K562 (cell line): ENCODE data around the gene CARD10. TPM values are rescaled to one million over a fixed set of nuclear protein-coding genes. Genes with fewer than 3 reads are reported as not detected.

Experiments used
- ATAC-seq: fragments of 200-7000 bp; cut with Tn5 transposase; 3 replicates; pipeline ENCODE4 v1.9.1; 2020; ENCODE audit warnings: moderate library complexity
- BruUV-seq: library from RNA; stranded (reverse); fragments of 400-500 nt; replicated peaks from 2 replicates; lab custom pipeline; 2021; lab: Mats Ljungman, UMichigan
- CTCF ChIA-PET: fragments of 300-600 bp; formaldehyde crosslinking; extraction: SDS; loops from one replicate; lab custom pipeline; 2021; ENCODE audit warnings: low intra/inter-chr PET ratio; lab: Yijun Ruan, JAX
- POLR2A ChIA-PET: fragments of 300-600, 350-650 bp; sonication (Branson Sonifier 250); formaldehyde crosslinking; extraction: SDS; loops from one replicate; lab custom pipeline; 2021; ENCODE audit warnings: antibody characterized with exemption, inconsistent platforms; lab: Yijun Ruan, JAX
- DNase-seq, 4 experiments: peaks; one replicate each; pipeline versions ENCODE4 v3.0.0 to v3.0.0-alpha.2; 2011 to 2018; ENCODE audit warnings: low spot score in 3 of 4, mixed read lengths in 3 of 4; ENCODE audit errors: extremely low read depth in 1 of 4
- FAIRE-seq: peaks from 2 replicates; lab custom pipeline; 2011; peaks lifted over from hg19 to GRCh38; lab: Jason Lieb, UNC
- H2AFZ ChIP-seq: 2 replicates; pipeline ENCODE4 v1.6.0; 2011; ENCODE audit warnings: low read depth, low read length, control low read depth, inconsistent platforms
- H3K27ac ChIP-seq: fragments of 200-600 bp; 3 replicates; pipeline ENCODE4 v1.8.0; 2011; ENCODE audit warnings: low read depth, mild to moderate bottlenecking, control low read depth, inconsistent platforms, low read length, moderate library complexity, mixed read lengths; ENCODE audit errors: extremely low read depth
- H3K27me3 ChIP-seq, 2 experiments: fragments of 300-600 bp in 1 of 2; 2 replicates in 1 of 2; 3 replicates in 1 of 2; pipeline versions ENCODE4 v1.6.0 to v1.8.0; 2011; ENCODE audit warnings: inconsistent platforms in 2 of 2, low read length in 2 of 2, mild to moderate bottlenecking in 1 of 2, mixed read lengths in 1 of 2, moderate library complexity in 1 of 2; ENCODE audit not compliant: control insufficient read depth in 2 of 2, insufficient read depth in 2 of 2
- H3K36me3 ChIP-seq: fragments of 300-600 bp; 3 replicates; pipeline ENCODE4 v1.8.0; 2011; ENCODE audit warnings: mild to moderate bottlenecking, low read length, inconsistent platforms; ENCODE audit not compliant: control insufficient read depth, insufficient read depth
- H3K4me1 ChIP-seq, 2 experiments: fragments of 200-600 bp in 1 of 2; replicated peaks in 1 of 2; 2 replicates in 1 of 2; 3 replicates in 1 of 2; pipeline versions ENCODE4 v1.5.1 to v1.8.0; 2011; ENCODE audit warnings: inconsistent platforms in 2 of 2, low read length in 2 of 2, mild to moderate bottlenecking in 1 of 2, mixed read lengths in 1 of 2, moderate library complexity in 1 of 2; ENCODE audit not compliant: control insufficient read depth in 2 of 2, insufficient read depth in 2 of 2
- H3K4me2 ChIP-seq: 2 replicates; pipeline ENCODE4 v1.6.1; 2011; ENCODE audit warnings: low read length, control low read depth, inconsistent platforms, mixed read lengths; ENCODE audit not compliant: insufficient read depth
- H3K4me3 ChIP-seq: fragments of 200-600 bp; sonication (generic), shearing (Covaris generic); 2 replicates; pipeline ENCODE4 v1.5.1; 2016; ENCODE audit warnings: control low read depth, inconsistent platforms
- H3K79me2 ChIP-seq: fragments of 200-600 bp; 3 replicates; pipeline ENCODE4 v1.8.0; 2011; ENCODE audit warnings: low read length, inconsistent platforms; ENCODE audit not compliant: control insufficient read depth, insufficient read depth
- H3K9ac ChIP-seq, 2 experiments: 2 replicates each; pipeline versions ENCODE4 v1.6.0 to v1.6.1; 2011; ENCODE audit warnings: low read depth in 2 of 2, low read length in 2 of 2, control low read depth in 1 of 2, inconsistent platforms in 1 of 2, mild to moderate bottlenecking in 1 of 2, mixed read lengths in 1 of 2; ENCODE audit not compliant: insufficient read depth in 1 of 2
- H3K9me1 ChIP-seq: one replicate; pipeline ENCODE4 v1.6.0; 2011; ENCODE audit warnings: inconsistent platforms, mild to moderate bottlenecking, low read length, moderate library complexity; ENCODE audit not compliant: control insufficient read depth, insufficient read depth
- H3K9me3 ChIP-seq: replicated peaks from 2 replicates; pipeline ENCODE4 v1.5.1; 2011; ENCODE audit warnings: low read depth, low read length, inconsistent platforms; ENCODE audit not compliant: control insufficient read depth, insufficient read depth
- H4K20me1 ChIP-seq: replicated peaks from 2 replicates; pipeline ENCODE4 v1.6.1; 2011; ENCODE audit warnings: low read length, inconsistent platforms, mixed read lengths; ENCODE audit not compliant: control insufficient read depth, insufficient read depth
- POU5F1 ChIP-seq: fragments of 150-350 bp; IDR thresholded peaks from 2 replicates; pipeline ENCODE4 v1.6.1; 2014; ENCODE audit warnings: borderline replicate concordance, low read length, low read depth, mild to moderate bottlenecking; ENCODE audit not compliant: partially characterized antibody
- RAD51 ChIP-seq: fragments of 450-650 bp; IDR thresholded peaks from 2 replicates; pipeline ENCODE4 v1.7.1; 2016; ENCODE audit warnings: low read depth, mild to moderate bottlenecking, borderline replicate concordance
- ZMIZ1 ChIP-seq, 2 experiments: fragments of 150-350 bp in 1 of 2; IDR thresholded peaks; 2 replicates each; pipeline ENCODE4 v1.6.1; 2012 to 2016; ENCODE audit warnings: low read depth in 2 of 2, low read length in 2 of 2, mild to moderate bottlenecking in 1 of 2, moderate library complexity in 1 of 2
- WGBS: fragments of 100-300 bp; shearing (Covaris generic); methylation state at CpG from one replicate; pipeline ENCODE4 v1.1.6; 2016; ENCODE audit warnings: low coverage, mixed read lengths; ENCODE audit not compliant: insufficient coverage; ENCODE audit errors: missing lambda C conversion rate; 5-methylcytosine and 5-hydroxymethylcytosine counted together
- in situ Hi-C: fragments of 300-500 bp; cut with MboI; formaldehyde crosslinking; loops from 4 replicates; pipeline ENCODE4 v1.15.0; 2018; ENCODE audit warnings: inconsistent platforms, mixed read lengths
- intact Hi-C: fragments of 100-400 bp; cut with micrococcal nuclease; formaldehyde crosslinking; loops from 2 replicates; pipeline ENCODE4 v1.14.2; 2022
- polyA plus RNA-seq, 8 experiments: library from polyadenylated mRNA; depleted of rRNA in 4 of 8; stranded (reverse) in 5 of 8; unstranded in 3 of 8; fragments of >200 nt; fragmentation: Nextera tagmentation in 2 of 8; fragmentation: Illumina TruSeq in 1 of 8; extraction: Ambion mirVana in 2 of 8; extraction: Trizol in 1 of 8; gene quantifications; 2 replicates each; pipeline versions ENCODE4 v1.2.1 to v1.2.3, GENCODE V29; 2011 to 2014; ENCODE audit warnings: inconsistent platforms in 1 of 8, missing spikeins in 1 of 8
- total RNA-seq, 7 experiments: library from RNA; depleted of rRNA in 6 of 7; stranded (reverse); fragments of >200 nt in 6 of 7; fragmentation: Illumina TruSeq in 2 of 7; extraction: Trizol in 2 of 7; gene quantifications; 2 replicates each; pipeline versions ENCODE4 v1.2.1 to v1.2.3, GENCODE V29; 2011 to 2021; ENCODE audit warnings: low replicate concordance in 1 of 7

Gene CARD10
- total and polyA plus RNA-seq, 9 of the 15 experiments (the other 6 are each of a cell fraction or from before 2014, with no cell fraction given): 0.13 to 5.8 (median 1.6) TPM

GRCh38 chr22:37473437-37473946, 45.7 kb downstream of the CARD10 start:
- in situ Hi-C loops (no loop called here), intact Hi-C loops (no loop called here)
- Histone ChIP-seq H3K4me3 (no peak overlapping the region), H3K9ac (no peak overlapping the region), H3K36me3 (no peaks in the 10 kb centered on the region), H3K4me1 (no peaks in the 10 kb centered on the region; a peak in 1 of 5 replicates), H3K9me3 (no peaks in the 10 kb centered on the region), H3K27me3 (peaks cover 3 to 18% of the 10 kb centered on the region in 2 experiments; a peak in 2 of 5 replicates), H3K27ac (no peak overlapping the region), H3K9me1 (no peaks in the 10 kb centered on the region), H3K79me2 (no peaks in the 10 kb centered on the region), H3K4me2 (no peak overlapping the region), H2AFZ (no peak overlapping the region), H4K20me1 (no peaks in the 10 kb centered on the region)
- CTCF ChIA-PET: no interaction called here
- ATAC-seq (no peak), DNase-seq (no peak), FAIRE-seq (no peak)
- no TSS peak for BruUV-seq
- POLR2A ChIA-PET: interaction anchor here (0.6 kb wide), 1 partner anchor 481 kb away, joined by 4 read pairs; no protein-coding TSS in a partner anchor
- 0% methylated on average over 6 of the region's 8 CpGs for WGBS
- TF ChIP-seq RAD51 (no peak), POU5F1 (no peak), ZMIZ1 (IDR thresholded peaks at IDR 0.05; ENCODE audit: low read depth in 2 of 2, low read length in 2 of 2) (no peak)
